Measurements from ENCODE around the gene NLRP13.

DNA sequence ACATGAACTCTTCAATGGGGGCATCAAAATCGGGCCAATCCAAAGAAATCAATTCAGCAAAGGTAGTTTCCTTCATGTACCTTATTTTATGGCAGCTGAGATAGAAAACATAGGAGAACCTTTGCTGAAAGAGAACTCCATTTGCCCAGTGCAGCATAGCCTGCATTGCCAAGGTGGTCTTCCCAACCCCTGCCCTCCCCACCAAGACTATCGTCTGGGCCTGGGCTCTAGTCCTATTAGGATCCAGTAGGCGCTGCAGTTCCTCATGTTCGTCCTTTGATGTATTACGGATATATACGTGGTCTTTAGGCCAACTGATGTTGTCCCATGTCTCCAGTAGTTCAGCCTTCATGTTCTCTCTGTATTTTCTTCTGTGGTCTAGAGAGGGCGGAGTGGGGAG is 19.2 kb downstream of the NLRP13 start:
- TF ChIP-seq, protein P1, sequence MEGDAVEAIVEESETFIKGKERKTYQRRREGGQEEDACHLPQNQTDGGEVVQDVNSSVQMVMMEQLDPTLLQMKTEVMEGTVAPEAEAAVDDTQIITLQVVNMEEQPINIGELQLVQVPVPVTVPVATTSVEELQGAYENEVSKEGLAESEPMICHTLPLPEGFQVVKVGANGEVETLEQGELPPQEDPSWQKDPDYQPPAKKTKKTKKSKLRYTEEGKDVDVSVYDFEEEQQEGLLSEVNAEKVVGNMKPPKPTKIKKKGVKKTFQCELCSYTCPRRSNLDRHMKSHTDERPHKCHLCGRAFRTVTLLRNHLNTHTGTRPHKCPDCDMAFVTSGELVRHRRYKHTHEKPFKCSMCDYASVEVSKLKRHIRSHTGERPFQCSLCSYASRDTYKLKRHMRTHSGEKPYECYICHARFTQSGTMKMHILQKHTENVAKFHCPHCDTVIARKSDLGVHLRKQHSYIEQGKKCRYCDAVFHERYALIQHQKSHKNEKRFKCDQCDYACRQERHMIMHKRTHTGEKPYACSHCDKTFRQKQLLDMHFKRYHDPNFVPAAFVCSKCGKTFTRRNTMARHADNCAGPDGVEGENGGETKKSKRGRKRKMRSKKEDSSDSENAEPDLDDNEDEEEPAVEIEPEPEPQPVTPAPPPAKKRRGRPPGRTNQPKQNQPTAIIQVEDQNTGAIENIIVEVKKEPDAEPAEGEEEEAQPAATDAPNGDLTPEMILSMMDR (IDR thresholded peaks at IDR 0.05; ENCODE audit: low read depth, low read length) = no peak
- TF ChIP-seq POLR2A (IDR thresholded peaks at IDR 0.05; ENCODE audit: extremely low read depth, insufficient read length) (no peak), MYC (IDR thresholded peaks at IDR 0.05; ENCODE audit: low read depth, low read length) (no peak)
- TF ChIP-seq, protein P2, sequence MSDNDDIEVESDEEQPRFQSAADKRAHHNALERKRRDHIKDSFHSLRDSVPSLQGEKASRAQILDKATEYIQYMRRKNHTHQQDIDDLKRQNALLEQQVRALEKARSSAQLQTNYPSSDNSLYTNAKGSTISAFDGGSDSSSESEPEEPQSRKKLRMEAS (IDR thresholded peaks at IDR 0.05; ENCODE audit: low read depth, low read length) = no peak
